Suprapubic skin (tissue), 3 donors: ENCODE data around the gene TEAD1.

Source experiments
- CTCF ChIP-seq, 2 donors: fragments of 200-600 bp in 1 of 2; fragments of 450-650 bp in 1 of 2; sonication (generic) in 1 of 2; IDR thresholded peaks; one replicate each; pipeline ENCODE4 v1.5.1; 2016 to 2019; ENCODE audit warnings: antibody characterized with exemption in 2 of 2, mild to moderate bottlenecking in 1 of 2, moderate library complexity in 1 of 2
- POLR2A ChIP-seq, 2 donors: fragments of 450-650 bp; IDR thresholded peaks; one replicate each; pipeline ENCODE4 v1.6.1; 2017; ENCODE audit warnings: antibody characterized with exemption in 2 of 2, mild to moderate bottlenecking in 2 of 2, moderate library complexity in 2 of 2

GRCh38 chr11:12770435-12770834, 96.2 kb downstream of the TEAD1 start:
- TF ChIP-seq CTCF (IDR thresholded peaks at IDR 0.05), result no peak
- TF ChIP-seq POLR2A (IDR thresholded peaks at IDR 0.05), result no peak
